Mammary epithelial cell (primary cell): ENCODE data around the gene PTPN11.
"Not testable (repeated sequence)": the region's sequence is repeated elsewhere in the genome, so short reads cannot be mapped to it uniquely, and the experiment has no call there.

ENCODE experiments used
- CTCF ChIP-seq, 2 donors: IDR thresholded peaks in 1 of 2; conservative IDR thresholded peaks in 1 of 2; 2 replicates each; pipeline ENCODE4 v1.5.1; 2011 to 2012; ENCODE audit warnings: inconsistent platforms in 2 of 2, low read length in 2 of 2, mild to moderate bottlenecking in 2 of 2, control low read depth in 1 of 2, low read depth in 1 of 2; ENCODE audit not compliant: insufficient read depth in 1 of 2; ENCODE audit errors: extremely low read depth in 1 of 2
- EZH2 ChIP-seq: IDR thresholded peaks from 2 replicates; pipeline ENCODE4 v1.6.1; 2012; ENCODE audit warnings: low read length, inconsistent platforms, borderline replicate concordance

GRCh38 chr12:112519841-112520340 lies 101.1 kb downstream of the PTPN11 start:
- TF ChIP-seq CTCF (conservative IDR thresholded peaks at IDR 0.05 in 1 of 2, IDR thresholded peaks at IDR 0.05 in 1 of 2; ENCODE audit: extremely low read depth in 1 of 2, insufficient read depth in 1 of 2, low read depth in 1 of 2, low read length in 2 of 2); EZH2: not testable (repeated sequence)
